HG02943 (cell line): ENCODE measurements around the gene SLC37A2.
"Not testable (repeated sequence)": the region's sequence is repeated elsewhere in the genome, so short reads cannot be mapped to it uniquely, and the experiment has no call there.

Experiments used
- ATAC-seq: cut with Tn5 transposase; IDR thresholded peaks from one replicate; pipeline ENCODE4 v1.9.1; 2021; ENCODE audit warnings: mild to moderate bottlenecking, low read depth, moderate library complexity; ENCODE audit not compliant: unreplicated experiment

The SLC37A2 gene

GRCh38 chr11:125062931-125063428 is at the start of gene SLC37A2:
Gene SLC37A2 (plus strand): TSS chr11:125063305. CDS start chr11:125063368, 63 bp downstream.
- peak; percentile 87 for ATAC-seq

DNA sequence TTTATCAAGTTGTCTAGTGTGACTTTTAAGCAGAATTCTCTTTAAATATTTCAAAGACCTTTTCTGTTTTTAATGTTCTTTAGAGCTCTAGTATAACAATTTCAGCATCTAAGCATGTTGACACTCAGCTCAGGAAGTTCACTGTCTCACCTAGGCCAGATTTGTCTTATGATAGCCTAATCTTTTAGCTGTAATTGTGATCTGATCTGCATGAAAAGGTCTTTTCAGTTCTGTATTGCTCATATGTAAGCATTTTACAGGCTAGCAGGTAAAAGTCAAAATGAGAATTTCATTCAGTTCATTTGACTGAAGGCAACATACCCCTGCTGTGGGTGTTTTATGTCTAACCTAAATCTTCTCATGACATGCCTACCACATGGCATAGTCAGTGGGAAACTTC is 46.7 kb upstream of the SLC37A2 start:
- ATAC-seq, result no peak

- no peak for ATAC-seq
These were observed 42.8 kb upstream of the SLC37A2 start for GRCh38 chr11:125020342-125020741.

DNA sequence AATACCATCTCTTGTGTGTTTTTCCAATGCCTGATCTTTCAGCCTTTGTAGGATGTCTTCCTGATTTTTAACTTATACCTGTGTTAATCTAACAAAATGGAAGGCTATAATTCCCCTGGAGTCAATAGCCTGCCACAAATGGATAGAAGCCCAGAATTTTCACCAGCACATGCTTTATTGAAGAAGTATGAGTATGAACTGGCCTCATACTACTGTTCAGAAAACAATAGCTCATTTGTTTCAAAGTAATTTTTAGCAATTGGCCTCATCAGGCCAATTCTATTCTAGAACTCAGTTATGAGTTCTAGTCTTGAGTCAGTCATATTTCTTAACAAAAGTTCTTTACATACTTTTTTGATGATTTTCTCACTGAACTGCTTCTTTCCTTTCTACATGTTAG is 40.6 kb upstream of the SLC37A2 start:
- ATAC-seq, result no peak

- ATAC-seq, result no peak
These were observed 37.1 kb upstream of the SLC37A2 start for GRCh38 chr11:125025968-125026367.

GRCh38 chr11:125029431-125029830 is 33.7 kb upstream of the SLC37A2 start:
- ATAC-seq, result not testable (repeated sequence)

DNA sequence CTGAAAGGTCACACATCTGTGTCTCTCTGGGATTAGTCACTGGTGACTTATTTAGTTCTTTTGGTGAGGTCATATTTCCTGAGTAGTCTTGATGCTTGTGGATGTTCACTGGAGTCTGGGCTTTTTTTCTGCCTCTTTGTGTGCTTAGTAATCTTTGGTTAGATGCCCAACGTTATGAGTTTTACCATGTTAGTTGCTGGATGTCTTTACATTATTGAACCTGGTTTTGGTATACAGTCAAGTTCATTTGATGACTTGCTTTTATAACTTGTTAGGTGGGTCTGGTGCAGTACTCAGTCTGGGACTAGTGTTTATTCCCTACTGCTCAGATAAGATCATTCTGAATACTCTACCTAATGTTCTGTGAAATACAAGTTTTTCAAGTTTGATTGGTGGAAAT is 26.2 kb upstream of the SLC37A2 start:
- ATAC-seq, result no peak

DNA sequence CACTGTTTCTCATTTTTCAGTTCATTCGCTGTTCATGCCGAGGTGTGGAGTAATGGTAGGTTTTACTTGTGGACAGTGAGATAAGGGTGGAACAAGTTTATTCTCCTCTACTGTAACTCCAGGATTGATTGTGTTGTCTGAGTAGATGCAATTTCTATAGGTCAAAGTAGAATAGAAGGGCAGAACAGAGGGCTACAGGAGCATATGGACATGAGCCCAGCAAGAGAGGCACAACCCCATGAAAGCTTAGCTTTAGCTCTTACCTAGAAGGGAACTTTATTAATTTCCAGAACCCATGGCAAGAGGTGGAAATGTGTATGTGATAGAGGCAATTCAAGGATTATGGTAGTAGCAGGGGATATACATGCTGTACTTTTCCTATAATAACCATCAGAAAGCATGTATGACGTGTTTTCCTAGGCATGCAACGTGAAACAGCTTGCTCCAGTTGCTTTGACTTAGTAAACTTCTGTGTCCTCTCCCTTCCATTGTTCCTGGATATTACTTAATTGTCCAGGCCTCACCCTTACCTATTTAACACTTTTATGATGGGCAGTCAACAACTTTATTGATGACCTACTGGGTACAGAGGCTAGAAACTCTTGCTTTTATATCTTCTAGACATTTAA is 13.8 kb upstream of the SLC37A2 start:
- ATAC-seq, result no peak

- ATAC-seq, result no peak
These were observed 11.1 kb upstream of the SLC37A2 start for GRCh38 chr11:125052047-125052446.

DNA sequence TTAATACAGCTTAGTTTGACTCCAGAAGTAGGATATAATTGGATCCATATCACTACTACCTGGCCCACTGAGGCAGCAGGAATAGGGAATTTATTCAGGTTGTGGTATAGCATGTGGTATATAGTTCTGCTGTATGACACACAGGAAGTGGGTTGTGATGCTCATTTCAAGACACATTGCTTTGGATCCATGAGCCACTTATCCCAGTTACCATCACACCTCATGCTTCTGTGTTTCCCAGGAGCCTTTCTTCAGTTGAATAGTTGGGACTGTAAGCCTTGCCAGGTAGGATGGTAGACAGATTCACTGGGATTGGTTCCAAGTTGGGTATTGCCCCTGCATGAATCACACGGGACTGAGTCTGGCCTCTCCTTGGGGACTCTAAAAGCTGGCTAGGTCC is 9.9 kb upstream of the SLC37A2 start:
- no peak for ATAC-seq

DNA sequence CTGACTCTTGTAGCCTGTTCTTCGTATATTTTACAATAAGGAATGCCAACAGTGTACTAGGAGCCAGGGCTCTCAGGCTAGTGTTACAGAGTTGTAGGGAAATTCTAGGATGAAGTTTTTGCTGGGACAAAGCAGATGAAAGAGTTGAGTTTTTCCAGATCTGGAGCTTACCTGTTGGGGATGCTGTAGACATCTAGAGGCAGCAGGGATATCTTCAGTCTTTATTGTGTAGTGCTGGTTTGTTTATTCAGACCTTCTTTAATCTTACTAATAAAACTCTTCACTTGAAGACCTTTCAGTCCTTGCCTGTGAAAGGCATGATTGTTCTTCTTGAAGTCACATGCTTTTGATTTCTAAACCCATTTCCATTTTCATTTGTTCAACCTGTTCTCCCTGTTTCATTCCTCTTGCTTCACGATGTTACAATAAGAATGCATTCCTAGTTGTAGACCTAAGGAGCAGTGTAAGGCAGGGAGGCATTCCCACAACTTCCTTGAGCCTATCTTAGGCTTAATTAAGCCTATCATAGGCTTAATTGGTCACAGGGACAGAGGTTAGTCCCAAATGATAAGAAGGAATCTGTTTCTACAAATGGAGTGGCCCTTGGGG is 7.9 kb upstream of the SLC37A2 start:
- ATAC-seq, result no peak

GRCh38 chr11:125056111-125056510 is 7.0 kb upstream of the SLC37A2 start:
- ATAC-seq, result not testable (repeated sequence)

- ATAC-seq, result no peak
These were observed 6.0 kb upstream of the SLC37A2 start for GRCh38 chr11:125056931-125057692.

DNA sequence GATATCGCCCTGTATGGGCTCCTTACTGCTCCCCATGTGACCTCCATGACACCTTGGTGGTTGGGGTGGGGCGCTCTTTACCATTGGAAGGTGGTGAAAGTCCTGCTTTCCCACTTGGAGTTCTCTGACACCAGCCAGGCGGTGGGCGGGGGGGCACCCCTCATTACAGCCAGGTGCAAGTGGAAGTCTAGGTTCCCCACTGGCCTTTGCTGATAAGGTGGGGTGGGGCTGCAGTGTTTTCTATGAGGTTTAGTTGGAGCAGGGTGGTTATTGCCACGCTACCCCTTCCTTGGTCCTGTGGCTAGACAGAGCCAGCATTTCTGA is 5.5 kb upstream of the SLC37A2 start:
- ATAC-seq, result no peak

- ATAC-seq, result no peak
These were observed 1.8 kb upstream of the SLC37A2 start for GRCh38 chr11:125061281-125061680.

DNA sequence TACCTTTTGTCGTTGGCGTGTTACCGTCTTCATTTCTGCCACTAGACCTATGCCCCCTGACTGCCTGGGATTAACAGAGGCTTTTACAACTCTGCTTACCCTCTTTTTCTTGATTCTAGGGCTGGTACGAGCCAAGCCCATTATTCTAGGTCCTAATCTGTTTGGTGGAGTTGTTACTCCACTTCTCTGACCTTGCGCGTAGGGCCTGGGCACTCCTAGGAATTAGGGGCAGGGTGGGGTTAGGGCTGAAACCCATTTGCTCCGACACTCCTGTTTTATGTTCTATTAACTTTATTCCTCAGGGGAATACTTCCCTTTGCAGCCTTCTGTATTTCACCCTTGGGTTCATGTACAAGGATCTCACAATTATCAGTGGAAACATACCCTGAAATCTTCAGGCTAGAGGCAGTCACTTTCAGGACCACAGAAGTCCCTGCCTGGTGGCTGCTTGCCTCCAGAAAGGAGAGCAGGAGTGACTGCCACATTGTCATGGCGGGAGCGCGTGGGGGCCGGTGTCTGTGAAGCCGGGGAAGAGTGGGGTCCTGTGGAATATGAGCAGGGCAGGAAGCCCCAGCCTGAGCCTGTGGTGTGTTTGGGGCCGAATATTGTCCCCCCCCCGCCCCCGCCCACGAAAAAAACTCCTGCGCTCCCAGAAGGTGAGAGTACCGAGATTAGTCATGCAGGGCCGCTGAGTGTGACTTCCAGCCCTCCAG is 731 bp upstream of the SLC37A2 start:
- peak; percentile 4 for ATAC-seq

DNA sequence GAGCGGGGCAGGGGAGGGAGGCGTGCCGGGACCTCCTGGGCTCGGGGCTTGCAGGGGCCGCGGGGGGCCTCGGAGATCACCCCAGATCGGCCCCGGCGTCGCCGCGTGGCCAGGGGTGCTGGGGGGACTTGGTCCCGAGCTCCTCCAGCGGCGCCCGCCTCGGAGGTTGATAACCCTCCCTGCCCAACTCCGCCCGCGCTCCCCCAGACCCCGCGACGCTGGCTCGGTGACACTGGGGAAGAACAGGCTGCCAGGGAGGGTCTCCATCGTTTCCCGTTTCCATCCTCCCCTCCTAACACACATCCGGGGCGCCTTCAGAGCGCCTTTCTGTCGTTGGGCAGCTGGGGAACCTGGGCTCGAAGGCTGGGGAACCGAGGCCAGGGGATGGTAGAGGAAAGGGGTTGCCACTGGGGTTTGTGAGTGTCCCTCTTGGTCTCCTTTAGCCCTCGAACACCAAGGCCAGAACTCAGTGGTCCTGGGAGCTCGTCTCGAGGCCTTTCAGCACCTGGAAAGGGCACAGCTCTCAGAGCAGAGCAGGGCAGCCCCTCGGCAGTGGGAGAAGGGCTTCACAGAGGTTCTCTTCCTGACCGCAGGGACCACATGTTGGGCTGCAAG is 431 bp downstream of the SLC37A2 start:
- ATAC-seq, result peak; percentile 22

DNA sequence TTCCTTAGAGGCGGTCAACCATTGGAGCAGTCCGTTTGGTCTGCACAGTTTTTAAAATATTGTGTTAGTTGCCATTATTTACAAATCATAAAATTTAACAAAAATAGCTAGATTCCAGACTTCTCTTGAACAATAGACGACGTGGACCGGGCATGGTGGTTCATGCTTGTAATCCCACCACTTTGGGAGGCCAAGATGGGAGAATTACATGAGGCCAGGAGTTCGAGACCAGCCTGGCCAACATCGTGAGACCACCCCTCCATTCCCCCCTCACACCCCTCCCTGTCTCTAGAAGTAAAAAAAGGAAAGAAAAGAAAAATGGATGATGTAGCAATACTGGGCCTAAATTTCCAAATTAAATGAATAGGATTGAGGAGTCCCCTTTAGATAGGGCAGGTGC is 965 bp downstream of the SLC37A2 start:
- ATAC-seq, result no peak

DNA sequence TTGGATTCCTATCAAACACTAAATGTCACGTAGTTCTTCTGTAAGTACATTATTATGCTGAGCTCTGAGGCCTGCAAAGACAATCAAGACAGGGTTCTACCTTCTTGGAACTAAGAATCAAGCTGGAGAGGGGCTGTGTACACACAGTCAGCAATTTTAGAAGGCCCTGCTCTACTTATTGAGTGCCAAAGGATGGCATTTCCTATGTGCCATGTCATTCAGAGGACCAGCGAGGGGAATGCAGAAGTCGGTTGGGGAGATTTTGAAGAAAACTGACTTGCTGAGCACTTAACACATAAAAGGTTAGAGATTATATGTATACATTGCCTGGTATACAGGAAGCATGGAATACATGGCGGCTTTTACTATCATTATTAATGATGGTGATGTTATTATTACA is 5.3 kb downstream of the SLC37A2 start:
- ATAC-seq, result no peak

DNA sequence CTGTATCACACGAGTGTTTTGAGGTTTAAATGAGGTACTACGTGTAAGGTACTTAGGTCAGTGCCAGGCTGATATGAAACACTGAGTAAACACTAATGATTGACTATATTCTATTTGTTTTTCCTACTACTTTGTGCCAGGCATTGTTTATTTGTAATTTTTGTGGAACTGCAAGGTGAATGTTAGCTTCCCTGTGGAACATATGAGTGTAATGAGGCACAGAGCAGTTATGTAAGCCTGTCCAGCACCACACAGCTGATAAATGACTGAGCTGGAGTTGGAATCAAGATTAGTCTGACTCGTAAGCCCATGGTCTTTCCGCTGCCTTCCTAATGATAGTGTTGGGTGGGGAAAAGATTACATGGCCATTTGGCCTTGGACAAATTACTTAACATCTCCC is 5.9 kb downstream of the SLC37A2 start:
- ATAC-seq, result no peak

GRCh38 chr11:125069796-125070195 is 6.7 kb downstream of the SLC37A2 start:
- no peak for ATAC-seq
